ENCODE results near the gene USP9X.
"Not testable (repeated sequence)": the region's sequence is repeated elsewhere in the genome, so short reads cannot be mapped to it uniquely, and the experiment has no call there.

Gene USP9X

DNA sequence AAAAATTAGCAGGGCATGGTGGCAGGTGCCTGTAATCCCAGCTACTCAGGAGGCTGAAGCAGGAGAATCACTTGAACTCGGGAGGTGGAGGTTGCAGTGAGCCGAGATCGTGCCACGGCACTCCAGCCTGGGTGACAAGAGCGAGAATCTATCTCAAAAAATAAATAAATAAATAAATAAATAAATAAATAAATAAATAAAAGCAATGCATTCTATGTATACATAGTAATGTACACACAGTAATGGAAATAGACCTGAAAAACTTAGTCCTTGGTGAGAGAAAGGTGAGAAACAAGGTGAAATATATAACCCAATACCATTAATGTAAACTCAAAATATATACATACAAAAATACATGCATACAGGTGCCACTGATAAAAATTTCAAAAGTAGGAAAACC lies 197.1 kb downstream of the USP9X start:
- DNase-seq (ENCODE audit: low read depth in 2 of 2): not testable (repeated sequence)

DNA sequence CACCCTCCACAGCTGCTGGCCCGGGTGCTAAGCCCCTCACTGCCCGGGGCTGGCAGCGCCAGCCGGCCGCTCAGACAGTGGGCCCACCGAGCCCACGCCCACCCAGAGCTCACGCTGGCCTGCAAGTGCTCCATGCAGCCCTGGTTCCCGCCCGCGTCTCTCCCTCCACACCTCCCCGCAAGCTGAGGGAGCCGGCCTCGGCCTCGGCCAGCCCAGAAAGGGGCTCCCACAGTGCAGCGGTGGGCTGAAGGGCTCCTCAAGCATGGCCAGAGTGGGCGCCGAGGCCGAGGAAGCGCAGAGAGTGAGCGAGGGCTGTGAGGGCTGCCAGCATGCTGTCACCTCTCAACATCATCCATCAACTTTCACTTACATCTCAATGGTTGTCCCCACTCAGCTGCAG lies 200.7 kb downstream of the USP9X start:
- not testable (repeated sequence) for DNase-seq (ENCODE audit: low read depth in 2 of 2)

All from stimulated activated CD8-positive, alpha-beta memory T cell treated with anti-CD3 and anti-CD28 coated beads, Interleukin-2, amount 100 ng/mL, for 1 hour (primary cell).